GM19043 (cell line): ENCODE measurements around the gene HHATL.

Source experiments
- ATAC-seq: cut with Tn5 transposase; IDR thresholded peaks from one replicate; pipeline ENCODE4 v1.9.1; 2021; ENCODE audit warnings: low read depth; ENCODE audit not compliant: unreplicated experiment

The HHATL gene

DNA sequence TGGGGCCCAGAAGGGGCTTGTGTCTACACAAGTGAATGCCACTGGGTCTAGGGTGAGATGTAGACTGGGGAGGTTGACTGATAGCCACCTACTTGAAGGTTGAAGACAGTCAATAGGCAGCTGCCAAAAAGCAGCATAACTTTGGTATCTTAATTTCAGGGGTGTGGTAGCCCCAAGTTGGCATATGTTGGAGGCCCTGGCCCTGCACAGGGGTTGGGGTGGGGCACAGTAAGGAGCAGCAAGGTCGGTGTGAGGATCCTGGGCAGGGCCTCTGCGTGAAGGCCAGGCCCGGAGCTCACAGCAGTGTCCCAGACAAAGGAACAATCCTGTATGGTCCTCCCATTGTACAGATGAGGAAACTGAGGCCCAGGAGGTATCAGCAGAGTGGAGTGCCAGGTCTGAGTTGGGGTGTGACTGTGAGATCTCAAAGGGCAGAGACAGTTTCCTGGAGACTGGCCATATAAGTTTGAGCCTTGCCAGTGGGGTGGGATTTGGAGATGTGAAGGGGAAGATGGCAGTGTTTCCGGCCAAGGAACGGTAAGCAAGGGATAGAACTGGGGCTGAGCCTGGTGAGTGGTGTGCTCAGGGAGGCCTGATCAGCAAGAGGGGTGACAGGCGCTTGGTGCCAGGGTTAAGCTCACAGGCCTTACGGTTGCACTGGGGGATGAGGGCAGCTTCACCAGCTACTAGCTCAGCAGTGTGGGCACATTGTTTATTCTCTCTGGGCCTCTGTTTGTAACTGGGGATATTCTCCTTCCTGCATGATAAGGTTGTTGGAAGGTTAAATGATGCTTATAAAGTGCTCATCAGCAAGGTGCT lies 15.6 kb downstream of the HHATL start:
- ATAC-seq = no peak

DNA sequence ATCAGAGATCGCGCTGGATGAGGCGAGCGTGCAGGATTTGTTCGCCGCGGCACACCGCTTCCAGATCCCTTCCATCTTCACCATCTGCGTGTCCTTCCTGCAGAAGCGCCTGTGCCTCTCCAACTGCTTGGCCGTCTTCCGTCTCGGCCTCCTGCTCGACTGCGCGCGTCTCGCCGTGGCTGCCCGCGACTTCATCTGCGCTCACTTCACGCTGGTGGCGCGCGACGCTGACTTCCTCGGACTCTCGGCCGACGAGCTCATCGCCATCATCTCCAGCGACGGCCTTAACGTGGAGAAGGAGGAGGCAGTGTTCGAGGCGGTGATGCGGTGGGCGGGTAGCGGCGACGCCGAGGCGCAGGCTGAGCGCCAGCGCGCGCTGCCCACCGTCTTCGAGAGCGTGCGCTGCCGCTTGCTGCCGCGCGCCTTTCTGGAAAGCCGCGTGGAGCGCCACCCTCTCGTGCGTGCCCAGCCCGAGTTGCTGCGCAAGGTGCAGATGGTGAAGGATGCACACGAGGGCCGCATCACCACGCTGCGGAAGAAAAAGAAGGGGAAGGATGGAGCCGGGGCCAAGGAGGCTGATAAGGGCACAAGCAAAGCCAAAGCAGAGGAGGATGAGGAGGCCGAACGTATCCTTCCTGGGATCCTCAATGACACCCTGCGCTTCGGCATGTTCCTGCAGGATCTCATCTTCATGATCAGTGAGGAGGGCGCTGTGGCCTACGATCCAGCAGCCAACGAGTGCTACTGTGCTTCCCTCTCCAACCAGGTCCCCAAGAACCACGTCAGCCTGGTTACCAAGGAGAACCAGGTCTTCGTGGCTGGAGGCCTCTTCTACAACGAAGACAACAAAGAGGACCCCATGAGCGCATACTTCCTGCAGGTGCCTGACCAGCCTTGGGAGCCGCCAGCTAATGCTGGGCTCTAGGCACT lies 16.4 kb downstream of the HHATL start:
- ATAC-seq = no peak

DNA sequence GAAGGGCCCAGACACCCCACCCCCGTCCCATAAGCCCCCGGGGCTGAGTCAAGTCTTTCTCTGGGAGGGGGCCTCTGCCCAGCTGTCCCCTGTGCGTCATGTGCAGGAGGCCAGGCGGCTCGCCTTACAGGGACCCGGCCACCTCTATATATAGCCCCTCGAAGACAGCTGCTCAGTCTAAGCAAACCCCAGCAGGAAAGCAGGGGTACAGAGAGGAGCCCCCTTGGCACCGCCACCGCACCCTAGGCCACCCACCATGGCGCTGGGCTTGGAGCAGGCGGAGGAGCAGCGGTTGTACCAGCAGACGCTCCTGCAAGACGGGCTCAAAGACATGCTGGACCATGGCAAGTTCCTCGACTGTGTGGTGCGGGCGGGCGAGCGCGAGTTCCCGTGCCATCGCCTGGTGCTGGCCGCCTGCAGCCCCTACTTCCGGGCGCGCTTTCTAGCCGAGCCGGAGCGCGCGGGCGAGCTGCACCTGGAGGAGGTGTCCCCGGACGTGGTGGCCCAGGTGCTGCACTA lies 17.2 kb downstream of the HHATL start, which contains the start of gene KLHL40:
Gene KLHL40 (plus strand): TSS at position 175 of the 519 bp plus-strand sequence. CDS start 82 bp downstream, at position 257.
- ATAC-seq = no peak

DNA sequence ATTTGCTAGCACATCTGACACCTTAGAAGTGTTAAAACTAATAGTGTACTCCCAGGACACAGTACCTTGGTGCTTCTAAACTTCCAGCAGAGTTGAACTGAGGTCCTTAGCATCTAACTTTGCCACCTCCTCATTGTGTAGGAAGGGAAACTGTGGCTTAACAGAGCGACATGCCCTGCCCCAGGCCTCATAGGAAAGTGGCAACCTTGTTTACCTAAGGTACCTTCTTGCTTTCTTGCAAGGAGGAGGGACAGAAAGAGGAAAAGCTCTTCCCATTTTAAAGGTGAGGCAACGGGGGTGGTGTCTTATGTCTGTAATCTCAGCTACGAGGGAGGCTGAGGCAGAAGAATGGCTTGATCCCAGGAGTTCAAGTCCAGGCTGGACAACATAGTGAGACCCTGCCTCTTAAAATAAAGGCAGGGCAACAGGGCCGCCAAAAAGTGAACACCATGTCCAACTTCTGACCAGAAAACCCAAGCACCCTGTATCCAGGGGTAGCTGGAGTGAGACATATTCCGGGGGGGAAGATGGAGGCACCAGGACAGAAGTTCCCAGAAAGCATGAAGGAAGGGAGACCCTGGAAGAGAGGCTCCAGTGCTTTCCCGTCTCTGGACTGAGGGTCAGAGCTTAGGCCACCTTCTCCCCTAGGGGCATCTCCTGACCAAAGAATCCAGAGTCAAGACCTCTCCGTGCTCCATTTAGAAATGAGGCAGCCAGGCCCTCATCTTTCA lies 17.8 kb downstream of the HHATL start:
- ATAC-seq = no peak

DNA sequence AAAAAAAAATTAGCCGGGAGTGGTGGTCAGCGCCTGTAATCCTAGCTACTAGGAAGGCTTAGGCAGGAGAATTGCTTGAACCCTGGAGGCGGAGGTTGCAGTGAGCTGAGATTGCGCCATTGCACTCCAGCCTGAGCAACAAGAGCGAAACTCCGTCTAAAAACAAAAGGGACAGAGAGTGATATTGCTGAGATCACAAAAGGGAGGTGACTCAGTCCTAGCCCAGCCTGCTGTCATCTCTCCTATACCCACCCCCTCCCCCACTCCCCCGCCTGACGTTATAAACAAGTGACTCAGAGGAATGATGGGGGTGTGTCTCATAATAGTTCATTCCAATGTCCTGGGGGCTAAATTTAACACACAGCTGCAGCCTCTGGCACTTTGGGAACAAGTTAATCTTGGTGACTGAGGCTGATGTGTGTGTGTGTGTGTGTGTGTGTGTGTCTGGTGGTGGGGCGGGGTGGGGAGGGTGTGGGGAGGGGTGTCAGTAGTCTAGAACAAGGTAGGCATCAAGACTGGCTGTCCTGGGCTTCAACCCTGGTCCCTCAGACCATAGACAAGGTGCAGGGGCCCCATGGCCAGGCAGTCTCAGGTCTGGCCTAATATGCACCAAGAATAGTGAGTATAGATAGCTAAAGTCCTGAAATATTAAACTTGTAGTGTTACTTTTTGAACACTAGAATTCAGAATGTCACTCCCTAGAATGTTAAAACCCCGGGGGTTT lies 18.6 kb downstream of the HHATL start:
- no peak for ATAC-seq

DNA sequence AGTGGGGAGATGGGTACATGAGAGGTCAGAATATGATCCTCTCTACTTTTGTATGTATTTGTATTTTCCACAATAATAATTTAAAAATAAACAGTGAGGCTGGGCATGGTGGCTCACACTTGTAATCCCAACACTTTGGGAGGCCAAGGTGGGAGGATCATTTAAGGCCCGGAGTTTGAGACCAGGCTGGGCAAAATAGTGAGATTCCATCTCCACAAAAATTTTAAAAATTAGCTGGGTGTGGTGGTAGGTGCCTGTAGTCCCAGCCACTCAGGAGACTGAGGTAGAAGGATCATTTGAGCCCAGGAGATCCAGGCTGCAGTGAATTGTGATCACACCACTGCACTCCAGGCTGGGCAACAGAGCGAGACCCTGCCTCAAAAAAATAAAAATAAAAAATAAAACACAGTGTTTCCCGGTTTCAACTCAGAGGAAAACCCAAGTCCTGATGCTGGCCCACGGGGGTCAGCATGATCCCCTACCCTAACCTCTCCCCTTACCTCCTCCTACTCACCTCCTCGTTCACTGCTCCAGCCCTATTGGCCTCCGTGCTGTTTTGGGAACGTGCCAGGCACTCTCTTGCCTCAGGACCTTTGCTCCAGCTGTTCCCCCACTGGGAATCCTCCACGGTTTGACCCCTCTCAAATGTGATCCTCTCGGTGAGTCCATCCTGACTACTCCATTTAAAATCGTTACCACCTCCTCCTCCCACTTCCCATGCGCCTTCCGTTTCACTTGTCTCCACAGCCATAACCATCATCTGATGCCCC lies 20.1 kb downstream of the HHATL start:
- no peak for ATAC-seq

DNA sequence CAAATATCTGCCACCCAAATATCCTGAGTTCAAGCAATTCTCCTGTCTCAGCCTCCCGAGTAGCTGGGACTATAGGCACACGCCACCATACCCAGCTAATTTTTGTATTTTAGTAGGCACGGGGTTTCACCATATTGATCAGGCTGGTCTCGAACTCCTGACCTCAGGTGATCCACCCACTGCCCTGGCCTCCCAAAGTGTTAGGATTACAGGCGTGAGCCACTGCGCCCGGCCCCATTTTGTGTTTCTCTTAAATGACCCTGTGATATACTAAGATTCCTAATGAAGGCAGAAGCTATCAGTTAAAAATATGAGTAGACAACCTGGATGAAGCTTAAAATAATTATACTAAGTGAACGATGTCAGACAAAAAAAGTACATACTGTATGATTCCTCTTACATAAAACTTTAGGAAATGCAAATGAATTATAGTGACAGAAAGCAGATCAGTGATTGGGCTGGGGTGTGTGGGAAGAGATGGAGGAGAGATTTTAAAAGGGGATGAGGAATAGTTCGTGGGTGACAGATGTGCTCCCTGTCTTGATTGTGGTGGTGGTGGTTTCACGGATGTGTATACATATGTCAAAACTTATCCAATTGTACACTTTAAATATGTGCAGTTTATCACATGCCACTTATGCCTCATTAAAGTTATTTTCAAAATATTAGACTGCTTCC lies 21.1 kb downstream of the HHATL start:
- ATAC-seq = no peak

DNA sequence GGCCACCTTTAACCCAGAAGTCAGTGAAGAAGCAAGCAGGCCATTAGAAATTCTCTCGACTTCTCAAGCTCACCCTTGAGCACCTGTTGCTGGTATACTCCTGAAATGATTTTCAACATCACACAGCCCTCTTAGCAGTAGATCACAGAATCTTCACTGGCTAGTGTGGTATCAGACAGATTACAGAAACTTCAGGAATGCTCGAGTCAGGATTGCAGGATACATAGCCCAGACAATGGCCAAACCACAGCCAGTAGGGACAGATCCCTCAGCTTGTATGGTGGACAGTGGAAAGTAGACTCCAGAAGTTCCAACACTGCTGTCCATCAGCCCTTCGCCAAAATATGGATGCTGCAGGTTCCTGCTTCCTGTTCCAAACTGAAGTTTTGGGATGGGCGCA lies 21.8 kb downstream of the HHATL start:
- no peak for ATAC-seq

DNA sequence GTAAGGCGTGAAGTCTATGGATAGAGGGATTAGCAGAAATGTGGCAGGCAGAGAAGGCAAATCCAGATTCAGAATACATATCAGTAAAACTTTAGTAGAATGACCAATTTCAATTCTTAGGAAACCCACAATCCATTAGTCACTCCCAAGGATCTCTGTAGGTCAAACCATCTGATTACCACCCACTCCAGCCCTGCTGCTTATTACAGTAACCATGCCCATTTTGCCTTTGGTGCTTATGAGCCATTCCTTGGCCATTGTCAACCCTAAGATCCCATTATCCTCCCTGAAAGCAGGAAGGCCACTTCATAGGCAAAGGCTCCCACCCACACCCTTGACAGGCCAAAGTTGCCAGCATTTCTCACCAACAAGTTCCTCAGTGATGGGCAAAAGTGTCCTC lies 22.3 kb downstream of the HHATL start:
- no peak for ATAC-seq

DNA sequence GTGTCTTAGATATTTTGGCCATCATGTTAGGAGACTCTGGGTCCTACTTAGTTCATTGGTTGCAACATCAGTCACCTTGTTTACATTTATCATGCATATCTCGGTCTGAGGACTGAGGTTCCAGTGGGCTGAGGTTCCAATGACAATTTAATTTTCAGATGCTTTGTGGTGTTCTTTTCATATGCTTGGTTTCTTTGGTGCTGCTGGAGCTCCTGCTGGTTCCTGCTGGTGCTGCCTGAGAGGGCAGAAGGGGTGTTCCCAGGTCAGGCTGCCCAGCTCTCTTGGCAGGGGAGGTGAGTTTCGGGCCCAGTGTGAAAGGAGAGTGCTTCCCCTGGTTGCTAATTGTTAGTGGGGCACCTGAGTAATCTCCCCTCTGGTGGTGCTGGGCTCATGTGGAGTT lies 24.2 kb downstream of the HHATL start:
- no peak for ATAC-seq

DNA sequence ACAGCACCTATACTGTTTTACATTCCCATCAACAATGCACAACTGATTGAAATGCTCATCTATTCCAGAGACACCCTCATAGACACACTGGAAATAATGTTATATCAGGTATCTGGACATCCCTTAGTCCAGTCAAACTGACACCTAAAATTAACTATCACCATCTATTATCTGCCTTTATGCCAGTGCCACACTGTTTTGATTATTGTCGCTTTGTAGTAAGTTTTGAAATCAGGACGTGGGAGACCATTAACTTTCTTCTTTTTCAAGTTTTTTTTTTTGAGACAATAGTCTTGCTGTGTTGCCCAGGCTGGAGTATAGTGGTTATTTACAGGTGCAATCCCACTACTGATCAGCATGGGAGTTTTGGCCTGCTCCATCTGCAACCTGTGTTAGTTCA lies 26.7 kb downstream of the HHATL start:
- no peak for ATAC-seq

DNA sequence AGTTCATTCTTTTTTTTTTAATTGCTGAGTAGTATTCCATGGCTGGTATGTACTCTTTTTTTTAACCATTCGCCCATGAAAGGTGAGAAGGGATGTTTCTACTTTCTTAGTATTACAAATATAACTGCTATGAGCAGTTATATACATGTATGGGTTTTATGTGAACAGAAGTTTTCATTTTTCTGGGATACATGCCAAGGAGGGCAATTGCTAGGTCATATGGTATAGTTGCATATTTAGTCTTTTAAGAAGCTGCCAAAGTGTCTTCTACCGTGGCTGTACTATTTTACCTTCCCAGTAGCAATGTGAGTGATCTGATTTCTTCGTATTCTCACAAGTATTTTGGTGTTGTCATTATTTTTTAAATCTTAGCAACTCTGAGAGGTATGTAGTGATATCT lies 28.5 kb downstream of the HHATL start:
- ATAC-seq = no peak

DNA sequence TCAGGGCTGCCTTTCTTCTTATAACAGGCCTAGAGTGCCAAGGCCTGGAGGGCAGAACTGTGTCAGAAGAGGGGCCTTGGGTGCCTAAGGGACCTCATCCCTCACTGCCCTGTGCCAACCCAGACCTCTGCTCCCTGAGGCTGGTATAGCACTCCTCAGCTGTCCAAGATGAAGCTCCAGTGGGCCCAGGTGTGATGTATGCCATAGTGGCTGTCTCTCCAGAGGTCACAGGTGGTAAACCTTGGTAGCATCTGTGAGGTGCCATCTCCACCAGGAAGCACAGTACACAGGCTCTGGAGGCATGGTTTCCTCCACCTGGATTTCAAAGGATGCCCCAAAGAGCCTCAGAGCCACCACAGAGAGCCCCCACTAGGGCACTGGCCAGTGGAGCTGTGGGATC lies 29.5 kb downstream of the HHATL start:
- no peak for ATAC-seq

DNA sequence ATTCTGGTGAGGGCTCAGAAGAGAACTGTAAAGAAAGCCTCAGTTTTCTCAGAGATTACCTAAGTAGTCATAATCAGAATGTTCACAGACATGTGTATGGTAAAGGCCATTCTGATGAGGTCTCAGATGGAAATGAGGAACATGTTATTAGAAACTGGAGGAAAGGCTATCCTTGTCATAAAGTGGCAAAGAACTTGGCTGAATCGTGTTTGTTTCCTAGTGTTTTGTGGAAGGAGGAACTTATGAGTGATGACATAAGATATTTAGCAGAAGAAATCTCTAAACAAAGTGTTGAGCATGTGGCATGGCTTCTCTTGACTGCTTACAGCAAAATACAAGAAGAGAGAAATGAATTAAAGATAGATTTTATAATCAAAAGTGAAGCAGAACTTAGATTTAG lies 30.1 kb downstream of the HHATL start:
- ATAC-seq = no peak

DNA sequence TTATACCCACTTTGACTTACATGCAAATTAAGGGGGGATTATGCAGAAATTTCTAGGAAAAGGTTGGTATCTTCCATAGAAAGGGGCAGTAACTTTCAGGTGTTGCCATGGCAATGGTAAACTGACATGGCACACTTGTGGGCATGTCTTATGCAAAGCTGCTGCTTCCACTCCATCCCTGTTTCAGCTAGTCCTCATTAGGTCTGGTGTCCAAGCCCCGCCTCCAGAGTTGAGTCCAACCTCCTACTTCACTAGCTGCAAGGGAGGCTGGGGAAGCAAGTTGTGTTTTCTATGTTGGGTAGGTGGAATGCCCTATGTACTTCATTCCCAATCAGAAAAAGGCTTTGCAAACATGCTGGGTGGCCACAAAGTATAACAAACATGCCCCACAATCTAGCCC lies 31.9 kb downstream of the HHATL start:
- no peak for ATAC-seq

DNA sequence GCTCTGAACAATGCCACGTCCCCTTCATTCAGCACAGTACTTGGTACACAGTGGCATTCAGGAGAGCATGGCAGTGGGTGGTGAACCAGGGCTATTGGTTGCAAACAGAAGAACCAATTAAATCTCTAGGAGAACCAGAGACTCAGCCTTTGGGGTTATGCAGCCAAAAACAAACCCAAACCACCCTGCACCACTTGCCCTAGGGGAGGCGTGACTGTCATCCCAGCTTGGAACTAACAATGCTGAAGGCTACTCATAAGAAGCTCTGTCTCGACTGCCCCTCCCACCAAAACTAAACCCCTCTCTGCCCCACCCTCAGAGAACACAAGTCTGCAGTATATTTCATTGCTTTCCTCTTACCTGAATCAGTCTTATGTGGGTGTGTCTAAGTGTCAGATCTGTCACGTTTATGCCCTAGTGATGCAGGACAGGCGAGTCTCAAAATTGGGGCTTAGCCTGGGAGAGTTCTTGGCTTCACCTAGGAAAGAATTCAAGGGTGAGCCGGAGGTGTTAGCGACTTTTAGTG lies 32.5 kb downstream of the HHATL start:
- no peak for ATAC-seq

DNA sequence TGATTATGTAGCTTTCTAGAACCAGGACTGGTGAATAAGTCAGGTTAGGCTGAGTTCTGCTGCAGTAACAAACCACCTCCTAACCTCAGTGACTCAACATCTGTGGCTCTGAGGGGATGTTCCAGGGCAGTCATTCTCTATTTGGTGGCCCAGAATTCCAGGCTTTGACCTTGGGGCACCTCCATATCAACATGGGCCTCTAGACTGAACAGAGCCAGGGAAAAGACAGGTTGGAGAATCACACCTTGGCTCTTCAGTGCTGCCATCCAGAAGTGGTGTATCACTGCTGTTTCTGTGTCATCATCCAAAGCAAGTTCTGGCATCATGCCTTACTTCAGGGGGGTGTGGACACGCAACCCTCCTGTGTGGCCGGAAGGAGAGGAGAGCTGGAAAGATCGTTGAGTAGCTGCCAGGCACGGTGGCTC lies 33.8 kb downstream of the HHATL start:
- no peak for ATAC-seq

DNA sequence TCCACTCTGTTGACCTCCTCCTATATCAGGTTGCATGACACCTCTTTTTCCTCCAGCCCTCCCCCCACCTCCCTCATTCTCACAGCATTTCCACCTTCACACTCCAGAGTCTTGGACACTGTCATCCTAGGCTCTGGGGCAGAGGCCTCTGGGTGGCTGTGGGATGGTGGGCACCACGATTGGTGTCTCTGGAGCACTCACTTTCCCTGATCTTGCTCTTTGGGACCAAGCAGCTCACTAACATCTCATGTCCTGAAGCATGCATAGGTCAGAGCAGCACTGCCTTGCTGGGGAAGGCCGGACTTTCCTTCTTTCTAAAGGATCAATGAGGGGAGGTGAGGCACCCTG lies 34.2 kb downstream of the HHATL start:
- no peak for ATAC-seq
